ENCODE results near the gene SH3GL1.

The SH3GL1 gene

GRCh38 chr19:4313847-4314490 is 86.4 kb downstream of the SH3GL1 start:
- DNase-seq, result no peak

Measured in fibroblast of skin of back (primary cell).